GM21526 (cell line): Measurements from ENCODE around the gene CREB3.

Experiments used
- ATAC-seq: cut with Tn5 transposase; IDR thresholded peaks from one replicate; pipeline ENCODE4 v1.9.1; 2021; ENCODE audit warnings: moderate library complexity; ENCODE audit not compliant: unreplicated experiment, low FRiP score

The CREB3 gene

GRCh38 chr9:35700942-35701341, 31.5 kb upstream of the CREB3 start:
- ATAC-seq: no peak

- no peak for ATAC-seq
Observed at GRCh38 chr9:35702696-35703095, 29.8 kb upstream of the CREB3 start.

DNA sequence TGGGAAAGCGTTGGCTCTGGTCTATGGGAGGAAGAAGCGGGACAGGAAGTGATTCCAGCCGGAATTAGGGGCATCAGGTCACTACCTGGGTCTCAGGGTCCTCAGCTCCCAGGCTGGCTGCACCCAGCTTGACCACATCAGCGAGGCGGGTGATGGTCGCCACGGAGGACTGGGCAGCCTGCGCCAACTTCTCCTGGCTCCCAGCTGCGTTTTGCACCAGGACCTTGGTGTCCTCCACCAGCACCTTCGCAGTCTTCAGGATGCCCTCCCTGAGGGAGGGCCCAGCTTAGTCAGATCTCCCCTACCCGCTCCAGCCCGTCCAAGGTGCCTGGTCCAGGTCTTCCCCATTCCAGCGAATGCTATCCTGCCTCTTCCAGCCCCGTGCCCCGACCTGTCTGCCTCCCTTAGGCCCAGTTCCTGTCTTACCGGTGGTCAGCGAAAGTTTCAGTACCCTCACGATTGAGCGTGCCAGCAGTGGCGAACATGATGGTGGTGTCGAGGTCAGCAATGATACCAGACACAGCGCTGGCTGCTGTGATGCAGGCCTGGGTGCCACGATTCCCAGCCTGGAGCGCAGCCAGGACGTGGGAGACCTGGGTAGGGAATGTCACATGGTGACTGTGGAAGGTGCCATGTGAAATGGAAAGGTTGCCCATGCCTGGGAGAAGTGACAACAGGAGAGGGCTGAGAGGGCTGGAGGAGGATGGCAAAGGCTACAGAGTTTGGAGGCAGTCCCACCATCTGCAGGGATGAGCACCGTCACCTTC, 28.4 kb upstream of the CREB3 start:
- no peak for ATAC-seq

GRCh38 chr9:35705372-35705771, 27.1 kb upstream of the CREB3 start:
- no peak for ATAC-seq

- no peak for ATAC-seq
Observed at GRCh38 chr9:35705836-35706430, 26.5 kb upstream of the CREB3 start.

GRCh38 chr9:35706951-35707350, 25.5 kb upstream of the CREB3 start:
- no peak for ATAC-seq

- no peak for ATAC-seq
Observed at GRCh38 chr9:35708146-35708545, 24.3 kb upstream of the CREB3 start.

DNA sequence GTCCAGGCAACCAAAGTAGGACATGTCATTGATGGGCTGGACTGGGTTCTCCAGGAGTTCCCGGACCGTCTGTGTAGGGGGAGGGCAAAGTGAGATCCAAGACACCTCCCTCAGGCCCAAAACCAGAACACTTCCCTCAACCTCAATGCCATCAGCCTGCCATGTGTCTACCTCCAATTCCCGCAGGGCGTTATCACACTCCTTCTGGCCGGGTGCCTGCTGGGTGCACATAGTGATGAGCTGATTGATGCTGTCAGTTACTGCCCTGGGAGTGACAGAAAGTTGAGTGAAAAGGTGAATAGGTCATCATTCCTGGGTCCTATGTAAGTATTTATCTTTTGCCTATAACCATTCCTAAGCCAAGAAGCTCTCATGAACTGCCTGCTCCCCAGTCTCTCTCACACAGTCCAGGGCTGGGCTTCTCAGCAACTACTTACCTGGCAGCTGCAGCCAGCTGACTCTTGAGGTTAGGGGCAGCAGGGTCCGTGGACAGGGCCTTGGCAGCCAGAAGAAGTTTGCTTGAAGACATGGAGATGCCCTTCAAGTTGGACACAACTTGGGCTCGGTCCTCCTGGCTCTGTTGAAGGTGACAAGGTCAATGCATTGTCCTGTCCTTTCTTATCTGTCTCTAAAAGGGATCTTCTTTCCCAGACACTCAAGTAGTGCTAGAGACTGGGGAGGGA, 21.5 kb upstream of the CREB3 start:
- no peak for ATAC-seq

DNA sequence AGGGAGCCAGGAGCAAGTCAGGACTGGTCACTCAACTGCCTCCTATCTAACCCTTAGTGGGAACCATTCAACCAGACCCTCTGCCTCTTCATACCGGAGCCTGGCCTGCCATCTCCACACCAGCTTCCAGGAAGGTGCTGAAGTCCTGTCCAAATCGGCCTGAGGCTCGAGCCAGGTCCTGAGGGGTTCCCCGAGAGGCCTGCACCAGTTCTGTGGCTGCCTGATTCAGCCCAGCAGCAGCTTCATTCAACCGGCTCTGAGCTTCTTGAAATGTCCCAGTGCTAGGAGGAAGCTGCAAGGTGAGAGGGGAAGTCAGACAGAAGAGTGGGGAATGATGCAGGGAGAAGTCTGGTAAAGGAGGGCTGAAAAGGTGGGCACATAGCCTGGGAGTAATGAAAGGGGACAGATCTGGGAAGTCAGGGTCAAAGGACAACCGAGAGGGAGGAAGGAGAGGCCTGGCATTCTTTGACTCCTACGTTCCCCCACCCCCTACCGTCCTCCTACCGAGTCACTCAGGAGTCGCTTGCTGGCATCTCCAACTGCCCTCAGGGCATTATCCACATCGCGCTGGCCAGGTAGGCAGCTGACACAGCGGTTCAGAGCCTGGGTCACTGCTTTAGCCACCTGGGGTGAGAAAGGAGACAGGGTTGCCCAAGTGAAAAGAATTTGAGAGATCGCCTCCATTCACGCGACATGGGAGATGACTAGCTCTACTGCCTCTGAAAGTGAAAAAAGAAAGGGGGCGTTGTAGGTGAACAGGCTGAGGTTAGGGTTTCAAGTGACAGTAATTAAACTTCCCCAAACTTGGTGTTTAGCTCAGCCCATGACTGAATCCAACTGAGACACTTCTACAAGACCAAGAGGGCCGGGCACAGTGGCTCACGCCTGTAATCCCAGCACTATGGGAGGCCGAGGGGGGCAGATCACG, 20.7 kb upstream of the CREB3 start:
- ATAC-seq: no peak

DNA sequence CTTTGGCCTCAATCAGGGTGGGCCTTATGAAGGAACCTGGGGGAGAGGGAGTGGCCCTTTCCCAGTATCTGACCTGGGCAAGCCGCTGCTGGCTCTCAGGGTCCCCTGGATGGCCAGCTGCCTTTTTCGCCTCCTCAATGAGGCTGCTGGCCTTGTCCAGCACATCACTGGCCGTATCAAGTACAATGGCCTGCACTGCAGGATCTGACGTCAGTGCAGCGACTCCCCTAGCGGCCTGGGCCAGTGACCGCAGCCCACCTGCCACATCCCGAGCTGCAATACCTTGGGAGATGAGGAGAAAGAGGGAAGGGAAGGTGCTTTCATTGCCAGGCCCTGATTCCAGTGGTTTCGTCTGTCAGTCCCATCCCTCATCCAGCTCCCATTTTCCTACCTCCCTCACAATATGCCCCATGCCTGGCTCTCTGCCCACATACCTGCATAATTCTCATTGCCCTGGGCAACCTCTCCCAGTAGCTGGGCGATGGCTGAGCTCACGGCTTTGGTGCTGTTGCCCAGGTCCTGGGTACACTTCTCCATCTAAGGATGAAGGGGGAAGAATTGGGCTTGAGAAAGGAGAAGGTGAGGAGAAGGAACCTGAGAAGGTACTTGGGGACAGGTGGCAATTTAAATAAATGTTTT, 19.6 kb upstream of the CREB3 start:
- no peak for ATAC-seq

DNA sequence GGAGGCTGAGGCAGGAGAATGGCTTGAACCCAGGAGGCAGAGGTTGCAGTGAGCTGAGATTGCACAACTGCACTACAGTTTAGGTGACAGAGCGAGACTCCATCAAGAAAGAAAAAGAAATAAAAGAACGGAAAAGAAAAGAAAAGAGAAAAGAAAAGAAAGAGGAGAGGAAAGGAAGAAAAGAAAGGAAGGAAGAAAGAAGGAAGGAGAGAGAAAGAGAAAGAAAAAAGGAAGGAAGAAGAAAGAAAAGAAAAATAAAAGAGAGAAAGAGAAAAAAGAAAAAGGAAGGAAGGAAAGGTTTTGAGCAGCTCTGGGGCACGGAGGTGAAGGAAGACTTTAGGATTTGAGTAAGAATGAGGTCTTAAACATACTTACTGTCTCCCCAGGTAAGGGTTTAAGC, 18.9 kb upstream of the CREB3 start:
- no peak for ATAC-seq

DNA sequence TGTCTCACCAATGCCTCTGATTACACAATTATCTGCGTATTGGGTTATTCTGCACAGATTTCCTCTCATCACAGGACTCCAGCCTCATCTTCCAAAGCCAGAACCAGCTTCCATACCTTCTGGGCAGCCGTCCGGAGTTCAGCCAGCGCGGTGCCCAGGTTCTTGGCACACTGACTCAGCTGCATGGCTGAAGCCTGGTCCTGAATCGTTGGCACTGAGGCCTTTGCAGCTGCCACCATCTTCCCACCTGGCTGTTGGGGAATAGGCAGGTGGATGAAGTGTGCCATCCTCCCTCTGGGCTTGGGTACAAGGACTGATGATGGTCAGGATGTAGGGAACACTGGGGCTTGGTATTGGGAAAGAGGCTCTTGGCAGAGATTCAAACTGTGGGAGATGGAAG, 18.3 kb upstream of the CREB3 start:
- no peak for ATAC-seq

GRCh38 chr9:35714579-35715252, 17.8 kb upstream of the CREB3 start:
- no peak for ATAC-seq

DNA sequence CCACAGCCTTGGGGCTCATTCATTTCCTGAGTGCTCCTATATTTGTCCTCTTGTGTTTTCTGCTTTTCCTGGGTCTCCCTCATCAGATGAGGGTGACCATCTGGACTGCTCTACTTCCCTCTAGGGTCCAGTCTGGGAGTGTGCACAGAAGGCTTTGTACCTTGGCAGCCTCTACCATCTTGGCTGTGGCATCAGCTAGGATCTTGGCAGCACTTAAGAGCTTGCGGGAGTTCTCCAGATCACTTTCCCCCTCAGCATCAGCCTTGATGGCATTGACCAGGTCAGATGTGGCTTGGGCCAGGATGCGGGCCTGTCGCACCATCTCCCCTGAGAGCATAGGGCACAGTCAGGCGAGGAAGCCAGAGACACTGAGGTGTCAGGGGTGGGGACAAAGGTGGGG, 16.2 kb upstream of the CREB3 start:
- ATAC-seq: no peak

DNA sequence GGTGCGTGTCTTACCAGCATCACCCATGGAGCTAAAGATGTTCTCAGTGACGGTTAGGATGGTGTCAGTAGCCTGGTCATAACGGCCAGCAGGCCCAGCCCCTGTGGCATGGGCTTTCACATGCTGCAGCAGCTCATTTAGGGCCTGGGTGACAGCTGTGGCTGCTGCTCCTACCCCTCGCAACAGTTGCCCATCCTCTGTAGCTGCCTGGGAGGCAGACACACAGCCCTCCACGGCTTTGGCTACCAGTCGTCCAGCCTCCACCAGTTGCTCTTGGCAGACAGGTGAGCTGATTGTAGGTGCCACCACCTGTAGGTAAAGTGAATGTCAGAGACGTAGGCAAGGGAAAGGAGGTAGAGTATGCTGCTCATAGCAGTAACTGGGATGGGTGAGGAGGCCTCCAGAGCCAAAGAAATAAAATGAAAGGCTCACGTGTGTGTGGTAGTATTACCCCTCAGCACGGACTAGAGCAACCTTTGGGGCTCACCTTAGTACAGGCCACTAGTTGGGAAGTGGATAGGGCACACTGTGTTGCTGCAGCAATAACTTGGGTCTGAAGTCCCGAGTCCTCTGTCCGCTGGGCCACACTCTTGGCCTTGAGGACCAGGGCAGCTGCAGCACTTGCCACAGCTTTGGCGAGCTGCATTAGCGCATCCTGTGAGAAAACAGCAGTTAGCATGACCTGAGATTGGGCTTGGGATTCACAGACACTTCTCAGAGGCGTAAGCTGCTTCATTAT, 15.2 kb upstream of the CREB3 start:
- ATAC-seq: no peak

DNA sequence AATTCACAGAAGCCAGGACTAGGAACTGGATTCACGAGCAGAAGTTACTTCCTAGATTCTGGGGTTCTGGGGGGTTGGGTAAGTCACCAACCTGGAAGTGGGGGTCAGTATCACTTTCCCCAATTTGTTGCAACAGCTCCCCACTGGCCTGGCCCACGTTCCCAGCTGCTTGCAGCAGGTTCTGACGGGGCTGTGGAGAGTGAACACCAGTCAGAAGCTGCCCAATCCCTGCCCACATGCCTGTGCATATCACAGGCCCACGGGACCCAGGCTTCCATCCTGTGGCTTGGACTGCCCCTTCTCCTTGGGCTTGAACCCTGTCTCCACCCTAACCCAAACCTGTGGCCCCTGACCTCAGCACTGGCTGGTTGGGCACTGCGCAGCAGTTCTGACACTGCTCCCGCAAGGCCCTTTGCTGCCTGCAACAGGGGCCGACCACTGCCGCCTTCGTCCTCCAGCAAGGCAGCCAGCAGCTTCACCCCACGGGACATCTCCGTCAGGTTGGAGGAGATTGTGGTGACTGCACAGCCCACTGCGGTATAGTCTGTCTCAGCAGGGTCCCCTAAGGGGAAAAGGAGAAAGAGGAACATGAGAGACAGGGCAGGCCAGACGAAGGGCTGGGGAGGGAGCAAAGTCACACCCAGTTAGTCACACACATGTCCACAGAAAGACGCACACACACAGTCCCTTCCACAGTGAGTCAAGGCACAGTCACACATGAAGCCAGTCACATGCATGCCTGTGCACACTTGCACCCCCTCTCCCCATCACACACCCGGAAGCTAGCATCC, 13.6 kb upstream of the CREB3 start:
- no peak for ATAC-seq

DNA sequence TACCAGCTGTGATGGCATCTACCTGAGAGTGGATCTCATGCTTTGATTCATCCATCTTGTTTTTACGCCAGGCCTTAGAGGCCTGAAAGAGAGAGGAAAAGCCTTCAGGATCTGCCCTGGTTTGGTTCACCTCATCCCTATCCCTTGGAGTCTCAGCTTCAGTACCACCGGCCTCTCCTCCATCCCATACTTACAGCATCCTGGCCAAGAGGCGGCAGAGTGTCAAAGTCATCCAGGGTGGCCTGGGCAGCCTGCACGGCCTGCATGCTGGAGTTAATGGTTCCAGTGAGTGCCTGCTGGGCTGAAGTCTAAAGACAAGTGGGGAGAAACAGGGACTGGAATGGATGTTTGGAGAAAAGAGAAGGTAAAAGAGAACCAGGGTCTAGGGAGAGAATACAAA, 12.9 kb upstream of the CREB3 start:
- ATAC-seq: no peak

- ATAC-seq: no peak
Observed at GRCh38 chr9:35723426-35723825, 9.0 kb upstream of the CREB3 start.
